NCI-H2227 (cell line): ENCODE measurements around the gene MS4A8.
A peak's percentile ranks its signal among the peaks of the same experiment; 100 is the strongest.
"Not testable (repeated sequence)": the region's sequence is repeated elsewhere in the genome, so short reads cannot be mapped to it uniquely, and the experiment has no call there.

Source experiments
- DNase-seq: peaks from one replicate; lab custom pipeline; 2025; ENCODE audit not compliant: unreplicated experiment; lab: John Stamatoyannopoulos, UW

The MS4A8 gene, protein sequence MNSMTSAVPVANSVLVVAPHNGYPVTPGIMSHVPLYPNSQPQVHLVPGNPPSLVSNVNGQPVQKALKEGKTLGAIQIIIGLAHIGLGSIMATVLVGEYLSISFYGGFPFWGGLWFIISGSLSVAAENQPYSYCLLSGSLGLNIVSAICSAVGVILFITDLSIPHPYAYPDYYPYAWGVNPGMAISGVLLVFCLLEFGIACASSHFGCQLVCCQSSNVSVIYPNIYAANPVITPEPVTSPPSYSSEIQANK

GRCh38 chr11:60699284-60699691 lies at the start of gene MS4A8:
MS4A8 (plus strand) TSS chr11:60699612; CDS start chr11:60700861, 1,249 bp downstream.
- DNase-seq = no peak

DNA sequence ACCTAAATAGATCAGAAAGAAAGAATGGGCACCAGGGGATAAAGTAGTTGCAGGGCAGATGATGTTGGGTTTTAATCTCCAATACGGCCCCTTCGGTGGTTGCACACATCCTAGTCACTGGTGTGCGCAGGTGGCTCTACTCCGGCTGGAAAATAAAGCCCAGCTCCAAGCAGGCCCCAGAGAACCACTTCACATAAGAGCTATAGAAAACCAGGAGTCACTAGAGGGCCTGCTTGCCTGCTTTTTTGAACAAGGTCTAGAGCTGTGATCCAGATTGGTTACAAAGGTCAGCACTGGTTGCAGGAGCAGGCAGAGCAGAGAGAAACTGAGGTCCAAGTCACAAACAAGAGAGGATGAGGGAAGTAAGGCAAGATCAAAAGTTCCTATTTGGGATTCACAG lies 41.5 kb upstream of the MS4A8 start:
- DNase-seq = peak; percentile 39

- peak; percentile 28 for DNase-seq
Observed at GRCh38 chr11:60658409-60658808, 41.0 kb upstream of the MS4A8 start.

GRCh38 chr11:60672255-60672654 lies 27.2 kb upstream of the MS4A8 start:
- no peak for DNase-seq

DNA sequence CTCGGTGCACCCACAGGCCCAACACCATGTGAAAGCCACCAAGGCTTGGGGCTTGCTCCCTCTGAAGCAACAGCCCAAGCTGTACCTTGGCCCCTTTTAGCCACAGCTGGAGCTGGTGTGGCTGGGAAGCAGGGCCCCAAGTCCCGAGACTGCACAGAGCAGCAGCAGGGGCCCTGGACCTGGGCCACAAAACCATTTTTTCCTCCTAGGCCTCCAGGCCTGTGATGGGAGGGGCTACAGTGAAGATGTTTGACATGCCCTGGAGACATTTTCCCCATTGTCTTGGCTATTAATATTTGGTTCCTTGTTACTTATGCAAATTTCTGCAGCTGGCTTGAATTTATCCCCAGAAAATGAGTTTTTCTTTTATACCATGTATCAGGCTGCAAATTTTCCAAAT lies 21.2 kb upstream of the MS4A8 start:
- not testable (repeated sequence) for DNase-seq

- no peak for DNase-seq
Observed at GRCh38 chr11:60679879-60680278, 19.5 kb upstream of the MS4A8 start.

DNA sequence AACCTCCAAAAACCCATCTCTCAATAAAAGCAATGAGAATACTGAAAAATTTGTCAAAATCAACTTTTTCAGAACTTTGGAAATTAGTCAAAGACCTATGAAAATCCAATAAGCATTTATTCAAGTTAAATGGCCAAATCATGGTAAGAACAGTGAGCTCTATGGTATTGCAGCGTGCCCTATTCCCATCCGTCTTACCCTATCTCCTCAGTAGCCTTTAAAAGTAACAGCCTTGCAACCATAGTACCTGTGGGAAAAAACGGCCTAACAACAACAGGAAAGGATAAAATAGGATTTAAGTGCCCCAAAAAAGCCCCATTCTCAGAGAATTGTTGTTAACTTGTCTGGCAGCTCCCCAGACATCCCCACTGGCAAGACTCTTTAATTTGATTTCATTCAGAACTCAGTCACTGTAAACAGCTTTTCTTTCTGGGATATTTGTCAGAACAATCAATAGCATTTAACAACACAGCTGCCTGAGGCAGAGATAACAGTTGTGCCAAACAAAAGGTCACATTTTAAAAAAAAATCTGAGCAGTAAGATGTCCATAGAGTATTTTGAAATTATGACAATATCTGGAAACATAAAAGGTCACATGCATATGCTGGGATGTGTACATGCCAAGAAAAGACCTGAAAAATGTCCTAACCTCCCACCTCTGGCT lies 18.8 kb upstream of the MS4A8 start:
- no peak for DNase-seq

- DNase-seq = not testable (repeated sequence)
Observed at GRCh38 chr11:60684541-60684848, 14.9 kb upstream of the MS4A8 start.

GRCh38 chr11:60691661-60692060 lies 7.8 kb upstream of the MS4A8 start:
- DNase-seq = no peak

GRCh38 chr11:60699936-60700335 lies 524 bp downstream of the MS4A8 start:
- DNase-seq = no peak

DNA sequence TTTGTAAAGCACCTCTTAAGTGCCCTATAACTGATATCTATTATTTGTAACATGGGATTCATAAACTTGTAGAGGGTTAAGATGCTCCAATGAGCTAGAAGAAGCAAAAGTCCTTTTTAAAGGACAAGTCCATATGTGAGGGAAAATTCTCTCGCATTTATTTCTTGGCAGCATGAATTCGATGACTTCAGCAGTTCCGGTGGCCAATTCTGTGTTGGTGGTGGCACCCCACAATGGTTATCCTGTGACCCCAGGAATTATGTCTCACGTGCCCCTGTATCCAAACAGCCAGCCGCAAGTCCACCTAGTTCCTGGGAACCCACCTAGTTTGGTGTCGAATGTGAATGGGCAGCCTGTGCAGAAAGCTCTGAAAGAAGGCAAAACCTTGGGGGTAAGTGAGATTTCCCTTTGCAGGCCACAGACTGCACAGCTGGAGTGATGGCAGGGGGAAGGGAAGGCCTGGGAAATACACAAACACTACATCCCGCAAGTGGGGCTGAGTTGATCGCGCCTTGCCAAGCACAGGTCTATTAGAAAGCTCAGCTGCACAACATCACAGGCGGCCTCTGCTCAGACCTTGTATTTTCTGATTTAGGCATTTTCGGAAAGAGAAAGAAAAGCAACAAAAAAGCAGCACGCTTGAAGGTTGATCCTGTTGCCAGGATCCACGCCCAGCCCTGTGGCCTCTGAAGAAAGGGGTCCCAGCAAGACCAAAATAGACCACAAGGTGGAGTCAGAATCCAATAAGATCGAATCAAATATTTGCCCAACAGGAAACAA lies 1.5 kb downstream of the MS4A8 start:
- DNase-seq = peak; percentile 30

GRCh38 chr11:60701469-60701818 lies 2.0 kb downstream of the MS4A8 start:
- no peak for DNase-seq

DNA sequence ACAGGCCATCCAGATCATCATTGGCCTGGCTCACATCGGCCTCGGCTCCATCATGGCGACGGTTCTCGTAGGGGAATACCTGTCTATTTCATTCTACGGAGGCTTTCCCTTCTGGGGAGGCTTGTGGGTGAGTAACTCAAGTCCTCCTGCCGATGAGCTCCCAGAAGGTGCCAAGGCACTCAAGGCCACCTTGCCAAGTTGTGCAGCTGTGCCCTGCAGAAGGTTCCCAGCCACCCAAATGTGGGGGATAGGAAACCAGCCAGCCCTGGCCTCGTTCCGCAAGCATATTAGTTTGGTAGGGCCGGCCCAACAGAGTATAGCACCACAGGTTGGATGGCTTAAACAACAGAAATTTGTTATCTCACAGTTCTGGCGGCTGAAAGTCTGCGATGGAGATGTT lies 4.0 kb downstream of the MS4A8 start:
- no peak for DNase-seq

DNA sequence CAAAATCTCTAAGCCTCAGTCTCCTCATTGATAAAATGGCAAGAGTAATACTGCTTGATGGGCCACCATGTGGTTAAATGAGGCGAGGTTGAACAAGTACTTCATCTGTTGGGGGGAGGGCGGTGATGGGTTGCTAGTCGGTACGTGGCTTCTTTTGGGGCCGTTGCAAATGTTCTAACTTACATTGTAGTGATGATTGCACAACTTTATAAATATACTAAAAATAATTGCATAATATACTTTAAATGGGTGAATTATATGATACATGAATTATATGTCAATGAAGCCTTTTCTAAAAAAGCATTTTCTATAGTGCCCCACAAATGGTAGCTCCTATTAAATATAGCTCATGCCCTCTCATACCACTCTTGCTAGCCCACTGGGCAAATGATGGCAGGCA lies 6.5 kb downstream of the MS4A8 start:
- DNase-seq = no peak

DNA sequence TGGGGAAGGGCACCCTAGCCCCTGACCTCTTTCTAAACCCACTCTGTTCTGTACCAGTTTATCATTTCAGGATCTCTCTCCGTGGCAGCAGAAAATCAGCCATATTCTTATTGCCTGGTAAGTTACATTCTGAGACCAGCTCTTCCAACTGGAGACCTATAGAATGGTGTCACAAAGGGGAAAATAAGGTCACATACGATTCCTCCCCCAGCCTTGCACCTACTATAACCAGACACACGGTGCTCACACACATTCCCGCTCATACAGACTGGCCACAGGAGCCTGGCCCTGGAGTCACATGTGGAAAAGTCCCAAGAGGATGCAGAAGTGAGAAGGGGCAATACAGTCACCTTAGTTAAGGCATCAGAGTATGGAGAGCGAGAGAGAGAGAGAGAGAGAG lies 7.5 kb downstream of the MS4A8 start:
- no peak for DNase-seq

GRCh38 chr11:60710482-60710881 lies 11.1 kb downstream of the MS4A8 start:
- DNase-seq = no peak

DNA sequence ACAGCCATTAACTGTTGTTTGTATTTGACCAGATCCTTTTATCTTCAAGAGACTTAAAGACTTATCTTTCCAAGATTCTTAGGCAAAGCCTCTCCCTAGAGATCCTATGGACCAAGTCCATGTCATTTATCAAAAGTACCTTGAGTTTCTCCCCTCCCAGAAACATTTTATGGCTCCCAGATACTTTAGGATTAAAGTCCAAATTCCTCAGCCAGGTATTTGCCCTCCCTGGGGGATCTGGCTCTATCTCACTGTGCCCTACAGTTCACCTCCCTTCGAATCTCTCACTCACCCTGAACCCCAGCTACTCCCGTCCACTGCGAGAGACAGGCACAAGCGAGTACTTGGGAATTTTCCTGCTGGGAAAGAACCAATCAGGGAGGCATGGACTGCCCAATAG lies 11.9 kb downstream of the MS4A8 start:
- DNase-seq = no peak

DNA sequence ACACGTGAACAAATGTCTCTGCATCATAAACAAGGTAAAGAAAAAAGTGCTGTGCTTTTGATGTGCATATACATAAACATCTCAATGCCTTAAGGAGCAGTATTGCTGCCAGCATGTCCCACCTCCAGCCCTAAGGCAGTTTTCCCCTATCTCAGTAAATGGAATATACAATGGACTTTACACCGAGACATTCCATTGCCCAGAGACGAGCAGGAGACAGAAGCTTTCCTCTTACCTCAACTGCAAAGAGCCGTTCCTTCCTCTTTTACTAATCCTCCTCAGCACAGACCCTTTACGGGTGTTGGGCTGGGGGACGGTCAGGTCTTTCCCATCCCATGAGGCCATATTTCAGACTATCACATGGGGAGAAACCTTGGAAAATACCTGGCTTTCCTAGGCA lies 14.0 kb downstream of the MS4A8 start:
- not testable (repeated sequence) for DNase-seq

GRCh38 chr11:60717956-60718355 lies 18.5 kb downstream of the MS4A8 start:
- DNase-seq = no peak

GRCh38 chr11:60718524-60719316 lies 19.3 kb downstream of the MS4A8 start:
- DNase-seq = no peak

DNA sequence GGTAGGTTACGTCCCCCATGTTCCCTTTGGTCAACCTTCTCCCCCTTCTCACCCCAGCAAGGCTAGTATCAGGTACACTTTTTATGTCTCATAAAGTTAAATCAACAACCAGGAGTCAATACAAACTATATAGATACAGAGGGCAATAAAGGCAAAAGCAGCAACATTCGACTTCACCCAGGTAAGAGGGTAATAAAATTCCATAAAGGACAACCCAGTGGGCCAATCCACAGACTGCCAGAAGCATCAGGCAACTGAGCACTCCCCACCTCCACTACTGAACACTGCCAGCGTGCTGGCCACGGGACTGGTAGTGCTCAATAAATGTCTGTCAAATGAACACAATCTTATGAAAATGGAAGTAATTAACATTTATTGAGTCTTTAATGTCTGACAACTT lies 20.0 kb downstream of the MS4A8 start:
- DNase-seq = no peak

GRCh38 chr11:60720460-60720859 lies 21.0 kb downstream of the MS4A8 start:
- DNase-seq = no peak
